Loucy (cell line): Measurements from ENCODE around the gene PSMA1.

Experiments used
- EZH2phosphoT487 ChIP-seq: fragments of 200-600 bp; IDR thresholded peaks from 2 replicates; pipeline ENCODE4 v1.6.1; 2018; ENCODE audit warnings: antibody characterized with exemption, mild to moderate bottlenecking, moderate library complexity, borderline replicate concordance
- TF ChIP-seq, protein P1 (sequence below): fragments of 200-600 bp; sonication (generic); conservative IDR thresholded peaks from 2 replicates; pipeline ENCODE4 v1.5.1; 2014; ENCODE audit warnings: mild to moderate bottlenecking, antibody characterized with exemption, low read length

DNA sequence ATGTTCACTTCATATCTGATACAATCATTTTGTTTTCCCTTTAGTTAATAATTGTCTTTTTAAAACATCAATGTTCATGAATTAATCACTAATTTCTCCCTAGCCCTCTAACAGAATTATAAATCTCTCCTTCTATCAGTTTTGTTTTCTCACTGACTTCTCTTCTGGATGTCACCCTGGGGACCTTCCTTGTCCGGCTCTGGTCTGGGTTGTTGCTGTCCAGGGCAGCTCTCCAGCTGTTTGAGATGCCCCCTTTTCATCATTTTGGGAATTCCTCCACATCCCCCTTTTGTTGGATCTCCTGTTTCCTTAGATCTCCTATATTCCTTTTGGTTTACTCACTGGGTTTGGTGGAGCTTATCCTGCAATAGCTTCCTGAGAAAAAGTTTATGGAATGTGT, 35.6 kb upstream of the PSMA1 start:
- TF ChIP-seq, protein P1, sequence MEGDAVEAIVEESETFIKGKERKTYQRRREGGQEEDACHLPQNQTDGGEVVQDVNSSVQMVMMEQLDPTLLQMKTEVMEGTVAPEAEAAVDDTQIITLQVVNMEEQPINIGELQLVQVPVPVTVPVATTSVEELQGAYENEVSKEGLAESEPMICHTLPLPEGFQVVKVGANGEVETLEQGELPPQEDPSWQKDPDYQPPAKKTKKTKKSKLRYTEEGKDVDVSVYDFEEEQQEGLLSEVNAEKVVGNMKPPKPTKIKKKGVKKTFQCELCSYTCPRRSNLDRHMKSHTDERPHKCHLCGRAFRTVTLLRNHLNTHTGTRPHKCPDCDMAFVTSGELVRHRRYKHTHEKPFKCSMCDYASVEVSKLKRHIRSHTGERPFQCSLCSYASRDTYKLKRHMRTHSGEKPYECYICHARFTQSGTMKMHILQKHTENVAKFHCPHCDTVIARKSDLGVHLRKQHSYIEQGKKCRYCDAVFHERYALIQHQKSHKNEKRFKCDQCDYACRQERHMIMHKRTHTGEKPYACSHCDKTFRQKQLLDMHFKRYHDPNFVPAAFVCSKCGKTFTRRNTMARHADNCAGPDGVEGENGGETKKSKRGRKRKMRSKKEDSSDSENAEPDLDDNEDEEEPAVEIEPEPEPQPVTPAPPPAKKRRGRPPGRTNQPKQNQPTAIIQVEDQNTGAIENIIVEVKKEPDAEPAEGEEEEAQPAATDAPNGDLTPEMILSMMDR = no peak
- no peak for TF ChIP-seq EZH2phosphoT487
